Activated CD8-positive, alpha-beta T cell treated with anti-CD3 and anti-CD28 coated beads for 36 hours (primary cell): ENCODE results near the gene EBLN2. TPM values are rescaled to one million over a fixed set of nuclear protein-coding genes. Genes with fewer than 3 reads are reported as not detected.
"Not testable (repeated sequence)": the region's sequence is repeated elsewhere in the genome, so short reads cannot be mapped to it uniquely, and the experiment has no call there.

Experiments
- ATAC-seq: fragments of 200-7000 bp; cut with Tn5 transposase; one replicate; pipeline ENCODE4 v1.10.0; 2021; ENCODE audit warnings: mild to moderate bottlenecking, moderate library complexity
- CTCF ChIA-PET: fragments of 350-600 bp; sonication (Branson Sonifier 250); formaldehyde crosslinking; loops from one replicate; lab custom pipeline; 2021; ENCODE audit warnings: antibody characterized with exemption; lab: Charles Lee
- POLR2A ChIA-PET: fragments of 350-600 bp; sonication (Branson Sonifier 250); formaldehyde crosslinking; loops from one replicate; lab custom pipeline; 2021; ENCODE audit warnings: antibody characterized with exemption; lab: Charles Lee
- DNase-seq: peaks from one replicate; pipeline ENCODE4 v3.0.0-alpha.2; 2020
- H3K27ac Mint-ChIP-seq: one replicate; pipeline ENCODE4 v1.8.0; 2021; ENCODE audit warnings: mild to moderate bottlenecking, mixed read lengths
- H3K27me3 Mint-ChIP-seq: one replicate; pipeline ENCODE4 v1.8.0; 2021; ENCODE audit warnings: mixed read lengths
- H3K36me3 Mint-ChIP-seq: one replicate; pipeline ENCODE4 v1.8.0; 2021; ENCODE audit warnings: low read depth, mixed read lengths
- H3K4me1 Mint-ChIP-seq: one replicate; pipeline ENCODE4 v1.8.0; 2021; ENCODE audit warnings: low read depth, mixed read lengths
- H3K4me3 Mint-ChIP-seq: one replicate; pipeline ENCODE4 v1.8.0; 2021; ENCODE audit warnings: mild to moderate bottlenecking, moderate library complexity, mixed read lengths
- H3K9me3 Mint-ChIP-seq: one replicate; pipeline ENCODE4 v1.8.0; 2021; ENCODE audit warnings: mixed read lengths
- intact Hi-C: fragments of 100-400 bp; cut with micrococcal nuclease; formaldehyde crosslinking; loops from one replicate; pipeline ENCODE4 v1.10.0; 2022
- total RNA-seq, 2 experiments: library from RNA; stranded (reverse); gene quantifications; one replicate each; pipeline ENCODE4 v1.2.3, GENCODE V29; 2021
- TF ChIP-seq, protein P1 (sequence below): fragments of 200-600 bp; IDR thresholded peaks from one replicate; pipeline ENCODE4 v1.8.0; 2022; ENCODE audit warnings: antibody characterized with exemption, mild to moderate bottlenecking

EBLN2 gene
- total RNA-seq, 2 experiments from 2014 or later = 4.9 to 5.0 TPM

DNA sequence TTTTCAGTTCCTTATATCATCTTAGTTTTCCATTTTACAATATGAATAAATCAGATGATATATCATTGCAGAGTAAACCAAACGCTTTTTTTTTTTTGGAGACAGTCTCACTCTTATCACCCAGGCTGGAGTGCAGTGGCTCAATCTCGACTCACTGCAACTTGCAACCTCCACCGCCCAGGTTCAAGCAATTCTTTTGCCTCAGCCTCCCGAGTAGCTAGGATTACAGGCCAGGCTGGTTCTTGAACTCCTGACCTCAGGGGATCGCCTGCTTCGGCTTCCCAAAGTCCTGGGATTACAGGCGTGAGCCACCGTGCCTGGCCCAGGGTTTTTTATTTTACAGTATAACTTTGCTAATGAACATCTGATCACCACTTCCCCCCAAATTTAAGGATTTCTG lies 5.9 kb upstream of the EBLN2 start:
- Mint-ChIP-seq H3K4me1 (peaks cover 28% of the 10 kb centered on the region), H3K36me3 (peaks cover 10% of the 10 kb centered on the region), H3K27me3 (no peaks in the 10 kb centered on the region), H3K4me3 (no peak overlapping the region), H3K27ac (no peak overlapping the region), H3K9me3 (no peaks in the 10 kb centered on the region)
- DNase-seq = no peak
- ATAC-seq = no peak
- TF ChIP-seq, protein P1, sequence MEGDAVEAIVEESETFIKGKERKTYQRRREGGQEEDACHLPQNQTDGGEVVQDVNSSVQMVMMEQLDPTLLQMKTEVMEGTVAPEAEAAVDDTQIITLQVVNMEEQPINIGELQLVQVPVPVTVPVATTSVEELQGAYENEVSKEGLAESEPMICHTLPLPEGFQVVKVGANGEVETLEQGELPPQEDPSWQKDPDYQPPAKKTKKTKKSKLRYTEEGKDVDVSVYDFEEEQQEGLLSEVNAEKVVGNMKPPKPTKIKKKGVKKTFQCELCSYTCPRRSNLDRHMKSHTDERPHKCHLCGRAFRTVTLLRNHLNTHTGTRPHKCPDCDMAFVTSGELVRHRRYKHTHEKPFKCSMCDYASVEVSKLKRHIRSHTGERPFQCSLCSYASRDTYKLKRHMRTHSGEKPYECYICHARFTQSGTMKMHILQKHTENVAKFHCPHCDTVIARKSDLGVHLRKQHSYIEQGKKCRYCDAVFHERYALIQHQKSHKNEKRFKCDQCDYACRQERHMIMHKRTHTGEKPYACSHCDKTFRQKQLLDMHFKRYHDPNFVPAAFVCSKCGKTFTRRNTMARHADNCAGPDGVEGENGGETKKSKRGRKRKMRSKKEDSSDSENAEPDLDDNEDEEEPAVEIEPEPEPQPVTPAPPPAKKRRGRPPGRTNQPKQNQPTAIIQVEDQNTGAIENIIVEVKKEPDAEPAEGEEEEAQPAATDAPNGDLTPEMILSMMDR = no peak
- CTCF ChIA-PET = interaction anchor here (0.8 to 5.6 kb wide), 18 partner anchors 11 to 1180 kb away, joined by 3 to 60 read pairs (median 9); no protein-coding TSS in a partner anchor
- intact Hi-C loops = no loop called here
- POLR2A ChIA-PET = no interaction called here

DNA sequence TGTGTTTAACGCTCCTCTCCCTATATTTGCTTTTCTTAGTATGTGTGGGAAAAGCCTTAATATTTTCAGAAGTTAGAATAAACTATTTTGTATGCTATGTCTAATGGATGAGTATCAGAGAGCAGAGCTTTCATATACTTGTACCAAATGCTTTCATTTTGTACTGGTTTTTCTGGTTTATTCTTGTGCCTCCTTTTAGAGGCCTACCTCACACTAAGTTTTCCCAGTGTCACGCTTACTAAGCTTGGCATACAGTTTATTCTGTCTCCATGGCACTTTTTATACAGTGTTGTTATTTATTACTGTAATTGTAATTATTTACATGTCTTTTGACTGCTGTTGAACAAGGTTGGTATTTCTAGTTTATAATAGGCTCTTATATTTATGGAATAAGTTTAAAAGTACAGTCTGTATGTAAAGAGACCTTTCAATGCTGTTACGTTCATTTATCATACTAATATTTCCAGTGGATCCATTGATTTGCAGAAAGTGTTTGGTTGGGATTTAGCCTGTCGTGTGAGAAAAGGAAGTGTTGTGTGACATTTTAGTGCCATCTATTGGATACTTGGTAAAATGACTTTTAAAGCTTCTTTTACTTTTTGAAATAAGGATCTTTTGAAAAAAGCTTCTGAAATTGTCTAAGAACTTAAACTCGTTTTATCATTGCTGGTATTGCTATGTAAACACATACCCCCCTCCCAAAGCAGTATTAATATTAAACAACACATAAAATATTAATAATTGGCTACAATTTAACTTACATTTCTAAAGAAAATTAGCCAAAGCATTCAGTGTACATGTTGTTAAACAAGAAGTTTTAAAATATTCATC lies 5.2 kb upstream of the EBLN2 start:
- Mint-ChIP-seq H3K27ac (no peak overlapping the region), H3K9me3 (no peaks in the 10 kb centered on the region), H3K27me3 (no peaks in the 10 kb centered on the region), H3K4me3 (no peak overlapping the region), H3K36me3 (peaks cover 10% of the 10 kb centered on the region), H3K4me1 (peaks cover 26% of the 10 kb centered on the region)
- ChIA-PET CTCF (interaction anchor here (0.6 to 5.6 kb wide), 45 partner anchors 9 to 1180 kb away, joined by 3 to 60 read pairs (median 5); partner anchors contain the start of genes PPP4R2 and SHQ1), POLR2A (interaction anchor here (0.5 to 1.0 kb wide), 3 partner anchors 122 to 1339 kb away, joined by 3 read pairs; no protein-coding TSS in a partner anchor)
- ATAC-seq (no peak), DNase-seq (no peak)
- TF ChIP-seq, protein P1 = peak; percentile 65
- intact Hi-C loops = loop anchor here (1.0 kb wide), 1 partner anchor 117 kb away; no protein-coding TSS in a partner anchor

DNA sequence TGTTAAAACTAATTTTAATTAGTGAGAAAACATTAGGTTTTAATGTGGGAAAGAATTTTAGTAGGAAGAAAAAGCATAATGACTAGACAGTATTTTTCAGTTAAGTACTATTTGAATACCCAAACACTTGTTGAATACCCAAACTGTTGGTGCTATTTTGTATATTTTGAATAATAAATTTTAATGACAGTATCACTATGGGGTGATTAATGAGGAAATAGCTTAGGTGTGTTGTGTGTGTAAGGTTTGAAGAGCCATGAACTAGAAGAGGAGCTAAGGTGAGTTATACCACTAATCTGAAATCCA lies 4.7 kb upstream of the EBLN2 start:
- no peak overlapping the region for H3K4me3 Mint-ChIP-seq
- TF ChIP-seq, protein P1 = no peak
- intact Hi-C loops = loop anchor here (1.0 kb wide), 1 partner anchor 117 kb away; no protein-coding TSS in a partner anchor
- H3K27ac Mint-ChIP-seq = no peak overlapping the region
- CTCF ChIA-PET = interaction anchor here (0.6 to 5.6 kb wide), 40 partner anchors 9 to 1181 kb away, joined by 3 to 60 read pairs (median 5); partner anchors contain the start of gene SHQ1
- POLR2A ChIA-PET = interaction anchor here (0.5 to 1.0 kb wide), 3 partner anchors 123 to 1340 kb away, joined by 3 read pairs; no protein-coding TSS in a partner anchor
- H3K27me3 Mint-ChIP-seq = no peaks in the 10 kb centered on the region
- H3K9me3 Mint-ChIP-seq = no peaks in the 10 kb centered on the region
- DNase-seq = no peak
- peaks cover 24% of the 10 kb centered on the region for H3K4me1 Mint-ChIP-seq
- H3K36me3 Mint-ChIP-seq = peaks cover 10% of the 10 kb centered on the region
- no peak for ATAC-seq

DNA sequence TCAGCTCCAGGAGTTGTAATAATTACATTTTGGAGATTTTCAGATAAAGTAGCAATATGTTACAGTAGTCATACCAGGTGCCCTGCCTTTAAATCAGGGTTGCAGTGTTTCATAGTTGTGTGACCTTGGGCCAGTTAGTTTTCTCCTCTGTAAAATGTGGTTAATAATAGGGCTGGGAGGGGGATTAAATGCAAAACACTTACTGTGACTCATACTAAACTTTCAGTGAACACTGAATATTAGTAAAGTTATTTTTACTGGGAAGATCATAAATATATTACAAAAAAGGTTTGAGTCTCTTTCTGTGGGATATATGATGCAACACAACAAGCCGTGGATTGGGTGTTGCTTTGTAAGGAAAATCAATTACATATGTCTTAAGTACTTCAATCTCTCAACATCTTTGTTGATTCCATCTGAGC lies 1.1 kb upstream of the EBLN2 start:
- peaks cover 12% of the 10 kb centered on the region for H3K4me1 Mint-ChIP-seq
- intact Hi-C loops = no loop called here
- ChIA-PET POLR2A (no interaction called here), CTCF (interaction anchor here (5.3 kb wide), 1 partner anchor 27 kb away, joined by 31 read pairs; no protein-coding TSS in a partner anchor)
- no peaks in the 10 kb centered on the region for H3K27me3 Mint-ChIP-seq
- TF ChIP-seq, protein P1 = no peak
- H3K27ac Mint-ChIP-seq = no peak overlapping the region
- DNase-seq (no peak), ATAC-seq (no peak)
- no peaks in the 10 kb centered on the region for H3K9me3 Mint-ChIP-seq
- no peak overlapping the region for H3K4me3 Mint-ChIP-seq
- peaks cover 32% of the 10 kb centered on the region for H3K36me3 Mint-ChIP-seq

DNA sequence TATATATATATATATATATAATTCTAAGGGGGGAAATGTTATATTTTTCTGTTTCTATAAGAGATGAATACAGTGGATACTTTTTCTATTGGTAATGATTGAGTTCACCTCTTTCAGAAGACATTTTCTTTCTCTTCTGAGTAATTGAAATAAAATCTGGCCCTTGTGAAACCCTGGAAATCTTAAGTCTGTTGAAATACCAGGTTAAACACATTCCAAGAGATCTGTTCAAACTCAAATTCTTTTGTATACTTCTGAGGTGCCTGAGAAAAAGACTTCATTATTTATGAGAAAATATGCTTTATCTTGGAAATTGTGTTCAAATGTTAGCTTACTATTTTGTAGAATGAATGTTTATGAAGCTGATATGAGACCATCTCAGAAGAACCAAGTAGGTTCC lies 4.8 kb downstream of the EBLN2 start:
- intact Hi-C loops, POLR2A ChIA-PET, DNase-seq, H3K27me3 Mint-ChIP-seq, H3K4me3 Mint-ChIP-seq, H3K9me3 Mint-ChIP-seq, H3K27ac Mint-ChIP-seq, ATAC-seq: not testable (repeated sequence)
- CTCF ChIA-PET = interaction anchor here (0.8 to 1.4 kb wide), 2 partner anchors 10 to 19 kb away, joined by 3 to 7 read pairs; no protein-coding TSS in a partner anchor
- H3K36me3 Mint-ChIP-seq = peaks cover 29% of the 10 kb centered on the region
- peaks cover 13% of the 10 kb centered on the region for H3K4me1 Mint-ChIP-seq
